Left renal pelvis (tissue), 4 donors: ENCODE measurements around the gene PSMB3. TPM values are rescaled to one million over a fixed set of nuclear protein-coding genes. Genes with fewer than 3 reads are reported as not detected.
A peak's percentile ranks its signal among the peaks of the same experiment; 100 is the strongest.
"Not testable (repeated sequence)": the region's sequence is repeated elsewhere in the genome, so short reads cannot be mapped to it uniquely, and the experiment has no call there.

Source experiments
- DNase-seq, 4 donors: peaks; one replicate each; pipeline ENCODE4 v3.0.0-alpha.2; 2013; ENCODE audit warnings: low read depth in 4 of 4, low spot score in 3 of 4
- polyA plus RNA-seq, 4 donors: library from polyadenylated mRNA; unstranded; fragments of 120-200 nt; gene quantifications; one replicate each; pipeline ENCODE4 v1.2.1, GENCODE V29; 2013; ENCODE audit not compliant: insufficient read length in 4 of 4

PSMB3 gene
- polyA plus RNA-seq, 4 donors, result 77.4 to 124 (median 113) TPM

GRCh38 chr17:38789185-38789584 lies 36.6 kb downstream of the PSMB3 start:
- no peak for DNase-seq

DNA sequence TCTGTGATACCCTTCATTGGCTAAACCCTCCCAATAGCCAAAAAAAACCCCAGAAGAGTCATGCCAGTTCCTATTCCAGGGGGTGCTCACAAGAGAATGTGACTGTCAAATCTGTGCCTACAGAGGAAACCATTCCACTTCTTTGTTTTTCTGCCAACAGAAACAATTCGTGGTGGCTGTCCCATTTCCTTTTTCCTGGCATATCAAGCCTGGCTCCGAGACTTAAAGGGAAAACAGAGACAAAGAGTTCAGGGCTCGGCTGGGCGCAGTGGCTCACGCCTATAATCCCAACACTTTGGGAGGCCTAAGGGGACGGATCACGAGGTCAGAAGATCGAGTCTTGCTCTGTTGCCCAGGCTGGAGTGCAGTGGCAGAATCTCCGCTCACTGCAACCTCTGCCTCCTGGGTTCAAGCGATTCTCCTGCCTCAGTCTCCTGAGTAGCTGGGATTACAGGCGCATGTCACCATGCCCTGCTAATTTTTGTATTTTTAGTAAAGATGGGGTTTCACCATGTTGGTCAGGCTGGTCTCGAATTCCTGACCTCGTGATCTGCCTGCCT lies 37.7 kb downstream of the PSMB3 start:
- not testable (repeated sequence) for DNase-seq

- no peak for DNase-seq
Observed at GRCh38 chr17:38791162-38791561, 38.6 kb downstream of the PSMB3 start.

- DNase-seq, result no peak
Observed at GRCh38 chr17:38794221-38794620, 41.7 kb downstream of the PSMB3 start.

- no peak for DNase-seq
Observed at GRCh38 chr17:38796451-38797157, 44.1 kb downstream of the PSMB3 start.

- no peak for DNase-seq
Observed at GRCh38 chr17:38797158-38797490, 44.6 kb downstream of the PSMB3 start.

DNA sequence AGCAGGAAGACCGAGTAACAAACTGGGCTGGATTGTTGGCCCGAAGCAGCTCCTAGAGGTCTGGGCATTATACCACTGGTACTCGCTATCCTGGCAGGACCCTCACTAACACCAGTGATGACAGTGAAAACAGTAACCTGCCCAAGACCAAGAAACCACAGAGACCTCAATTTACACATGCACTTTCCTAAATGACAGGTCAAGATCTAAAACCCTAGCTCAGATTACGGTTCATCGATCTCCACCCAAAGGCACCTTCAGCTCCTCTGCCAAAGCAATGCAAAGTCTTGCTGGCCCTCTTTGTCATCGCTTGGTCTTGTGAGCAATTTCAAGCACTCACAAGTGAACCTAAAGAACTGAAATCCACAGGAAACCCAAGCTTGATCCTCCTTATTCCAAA lies 45.3 kb downstream of the PSMB3 start:
- DNase-seq, result no peak

- peak in 2 of 4 donors; percentile 7 to 31 for DNase-seq
Observed at GRCh38 chr17:38798614-38799500, 46.3 kb downstream of the PSMB3 start.

DNA sequence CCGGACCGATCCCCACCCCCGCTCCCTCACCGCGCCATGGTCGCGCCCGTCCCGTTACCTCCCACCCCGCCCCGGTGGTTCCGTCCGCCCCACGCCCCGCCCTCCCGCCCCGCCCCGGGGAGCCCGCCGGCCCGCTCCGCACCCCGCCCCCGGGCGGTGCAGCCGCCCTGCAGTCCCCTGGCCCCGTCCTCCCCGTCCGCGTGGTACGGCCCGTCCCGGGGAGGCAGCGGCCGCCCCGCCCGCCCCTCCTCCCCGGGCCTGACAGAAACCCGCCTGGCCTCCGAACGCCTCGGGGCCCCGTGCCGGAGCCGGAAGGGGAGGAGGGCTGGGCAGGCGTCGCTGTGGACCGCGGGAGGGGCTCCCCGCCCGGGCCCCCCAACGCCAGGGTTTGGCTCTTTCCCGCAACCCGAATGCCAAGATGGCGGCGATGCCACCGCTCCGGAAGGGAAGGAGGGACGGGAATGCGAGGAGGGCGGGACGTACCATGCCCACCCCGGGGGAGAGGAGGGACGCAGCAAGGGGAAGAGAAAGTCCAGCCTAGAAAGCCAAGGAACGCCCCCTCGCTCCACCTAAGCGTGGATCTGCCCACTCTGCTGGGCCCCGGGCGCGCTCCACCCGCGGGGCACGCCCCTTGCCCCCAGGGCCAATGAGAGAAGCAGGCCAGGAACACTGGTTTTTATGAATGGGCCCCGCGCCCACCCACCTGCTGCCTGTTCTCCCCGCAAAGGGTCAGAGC lies 47.1 kb downstream of the PSMB3 start, which contains the start of gene PIP4K2B:
Gene PIP4K2B, minus strand, starts transcription at position 56 of the 736 bp plus-strand sequence. CDS start 132 bp downstream, outside the sequence.
- DNase-seq, result peak; percentile 92 to 96 (median 94)

DNA sequence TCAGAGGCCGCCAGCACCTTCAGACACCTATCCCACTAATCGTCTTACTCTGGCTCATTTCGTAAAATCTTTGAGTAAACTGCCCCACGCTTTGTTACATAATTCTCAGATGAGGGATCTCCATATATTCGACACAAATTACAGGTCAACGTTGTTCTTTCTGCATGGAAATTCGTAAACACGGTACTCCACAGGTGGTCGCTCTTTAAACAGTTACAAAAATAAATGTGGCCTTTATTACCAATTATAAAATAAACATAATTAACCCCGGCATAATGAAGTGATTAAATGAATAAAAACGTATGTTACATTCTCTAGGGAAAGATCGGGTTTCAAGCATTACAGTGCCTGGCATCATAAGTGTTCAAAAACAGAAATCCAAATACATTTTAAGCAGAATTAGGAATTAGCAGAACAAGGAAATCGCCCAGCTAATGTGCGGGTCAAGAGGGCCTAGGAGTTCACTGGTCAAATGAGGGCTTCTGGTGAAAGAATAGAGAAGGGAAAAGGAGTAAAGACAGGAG lies 47.8 kb downstream of the PSMB3 start:
- no peak for DNase-seq

- DNase-seq, result no peak
Observed at GRCh38 chr17:38809828-38810227, 57.3 kb downstream of the PSMB3 start.

Other genes starting within 250 kb of the PSMB3 start
- 1 to 10 TPM; 3.0 to 6.2 (median 4.9) TPM for gene SRCIN1, start 146.8 kb upstream of the PSMB3 start, polyA plus RNA-seq
- gene EPOP, start 77.8 kb upstream of the PSMB3 start, polyA plus RNA-seq, result 1 to 10 TPM; 1.1 to 1.6 (median 1.4) TPM
- gene MLLT6, start 47.5 kb upstream of the PSMB3 start, polyA plus RNA-seq, result 100 to 1,000 TPM in 1 of 4 donors, 10 to 100 TPM in 3; 64.1 to 137 (median 91.3) TPM
- 10 to 100 TPM; 10.3 to 15.4 (median 11.3) TPM for gene CISD3, start 22.4 kb upstream of the PSMB3 start, polyA plus RNA-seq
- gene PCGF2, start 4.4 kb upstream of the PSMB3 start, polyA plus RNA-seq, result 100 to 1,000 TPM in 1 of 4 donors, 10 to 100 TPM in 3; 71.4 to 103 (median 83.1) TPM
- gene PIP4K2B, start 46.8 kb downstream of the PSMB3 start, polyA plus RNA-seq, result 10 to 100 TPM; 77.9 to 81.5 (median 79.8) TPM
- 10 to 100 TPM; 22.1 to 30.5 (median 24.9) TPM for gene CWC25, start 72.6 kb downstream of the PSMB3 start, polyA plus RNA-seq
- gene RPL23, start 101.0 kb downstream of the PSMB3 start, polyA plus RNA-seq, result 1,000 to 10,000 TPM; 2,352 to 3,215 (median 2,597) TPM
- gene LASP1, start 117.3 kb downstream of the PSMB3 start, polyA plus RNA-seq, result 100 to 1,000 TPM; 140 to 149 (median 146) TPM
- not detected for gene FBXO47, start 214.7 kb downstream of the PSMB3 start, polyA plus RNA-seq